IMR-90 (cell line): Measurements from ENCODE around the gene PPP2R5A. TPM values are rescaled to one million over a fixed set of nuclear protein-coding genes. Genes with fewer than 3 reads are reported as not detected.

Experiments
- ATAC-seq: fragments of 200-7000 bp; cut with Tn5 transposase; 2 replicates; pipeline ENCODE4 v1.9.1; 2020; ENCODE audit warnings: low read depth, mild to moderate bottlenecking, moderate library complexity
- BruUV-seq: library from RNA; stranded (reverse); fragments of 400-500 nt; replicated peaks from 2 replicates; lab custom pipeline; 2021; lab: Mats Ljungman, UMichigan
- CTCF ChIA-PET: fragments of 300-600 bp; formaldehyde crosslinking; extraction: SDS; loops from one replicate; lab custom pipeline; 2021; ENCODE audit warnings: antibody characterized with exemption; lab: Yijun Ruan, JAX
- POLR2A ChIA-PET: fragments of 300-600 bp; sonication (Branson Sonifier 250); formaldehyde crosslinking; loops from one replicate; lab custom pipeline; 2022; ENCODE audit warnings: antibody characterized with exemption; ENCODE audit not compliant: unreplicated experiment; lab: Charles Lee
- DNase-seq: peaks from one replicate; pipeline ENCODE4 v3.0.0; 2013
- H2AFZ ChIP-seq: replicated peaks from 2 replicates; pipeline ENCODE3; 2013; ENCODE audit warnings: low read length, mild to moderate bottlenecking; ENCODE audit not compliant: poor library complexity
- H2AK5ac ChIP-seq: 2 replicates; pipeline ENCODE4 v1.6.1; 2013; ENCODE audit warnings: low read depth, low read length, inconsistent platforms
- H2AK9ac ChIP-seq: replicated peaks from 2 replicates; pipeline ENCODE3; 2013; ENCODE audit warnings: mild to moderate bottlenecking, low read depth, low read length, moderate library complexity; ENCODE audit not compliant: poor library complexity
- H2BK120ac ChIP-seq: 2 replicates; pipeline ENCODE4 v1.6.1; 2013; ENCODE audit warnings: low read depth, low read length, inconsistent platforms
- H2BK15ac ChIP-seq: 3 replicates; pipeline ENCODE4 v1.6.1; 2013; ENCODE audit warnings: low read depth, low read length, inconsistent platforms
- H2BK20ac ChIP-seq: 2 replicates; pipeline ENCODE4 v1.6.1; 2013; ENCODE audit warnings: low read depth, mild to moderate bottlenecking, inconsistent platforms, low read length, moderate library complexity
- H2BK5ac ChIP-seq: 2 replicates; pipeline ENCODE4 v1.6.1; 2013; ENCODE audit warnings: mild to moderate bottlenecking, low read depth, low read length, inconsistent platforms; ENCODE audit not compliant: poor library complexity, severe bottlenecking
- H3K14ac ChIP-seq: replicated peaks from 2 replicates; pipeline ENCODE4 v1.6.1; 2013; ENCODE audit warnings: low read depth, low read length, inconsistent platforms
- H3K18ac ChIP-seq: 2 replicates; pipeline ENCODE4 v1.6.1; 2013; ENCODE audit warnings: low read depth, low read length, control low read depth
- H3K23ac ChIP-seq: 2 replicates; pipeline ENCODE4 v1.6.1; 2013; ENCODE audit warnings: low read depth, low read length, inconsistent platforms
- H3K27ac ChIP-seq: 2 replicates; pipeline ENCODE4 v1.5.1; 2013; ENCODE audit warnings: mild to moderate bottlenecking, control low read depth, low read length; ENCODE audit not compliant: insufficient read depth
- H3K27me3 ChIP-seq: 2 replicates; pipeline ENCODE4 v1.6.1; 2013; ENCODE audit warnings: low read length; ENCODE audit not compliant: control insufficient read depth, insufficient read depth
- H3K36me3 ChIP-seq: 2 replicates; pipeline ENCODE4 v1.6.1; 2013; ENCODE audit warnings: low read length, mixed read lengths; ENCODE audit not compliant: control insufficient read depth, insufficient read depth
- H3K4ac ChIP-seq: 2 replicates; pipeline ENCODE4 v1.6.1; 2013; ENCODE audit warnings: low read depth, low read length, inconsistent platforms
- H3K4me1 ChIP-seq: 2 replicates; pipeline ENCODE4 v1.6.1; 2013; ENCODE audit warnings: low read length, mixed read lengths; ENCODE audit not compliant: control insufficient read depth, insufficient read depth
- H3K4me2 ChIP-seq: 2 replicates; pipeline ENCODE4 v1.6.1; 2013; ENCODE audit warnings: low read depth, mild to moderate bottlenecking, control low read depth, low read length, moderate library complexity
- H3K4me3 ChIP-seq: 2 replicates; pipeline ENCODE4 v1.5.1; 2013; ENCODE audit warnings: low read depth, mild to moderate bottlenecking, control low read depth, low read length, moderate library complexity; ENCODE audit not compliant: insufficient read depth
- H3K56ac ChIP-seq: 2 replicates; pipeline ENCODE4 v1.6.1; 2013; ENCODE audit warnings: low read length, inconsistent platforms; ENCODE audit not compliant: insufficient read depth; ENCODE audit errors: extremely low read depth
- H3K79me1 ChIP-seq, 2 experiments: 2 replicates each; pipeline ENCODE4 v1.6.1; 2013; ENCODE audit warnings: low read length in 2 of 2, inconsistent platforms in 1 of 2, low read depth in 1 of 2
- H3K9ac ChIP-seq: 2 replicates; pipeline ENCODE4 v1.6.1; 2013; ENCODE audit warnings: low read depth, low read length, control low read depth
- H3K9me1 ChIP-seq: 2 replicates; pipeline ENCODE4 v1.6.1; 2013; ENCODE audit warnings: low read length, inconsistent platforms; ENCODE audit not compliant: insufficient read depth
- H3K9me3 ChIP-seq: 2 replicates; pipeline ENCODE4 v1.6.1; 2013; ENCODE audit warnings: low read length; ENCODE audit not compliant: control insufficient read depth, insufficient read depth
- H4K20me1 ChIP-seq: 2 replicates; pipeline ENCODE4 v1.6.1; 2013; ENCODE audit warnings: low read length, inconsistent platforms; ENCODE audit not compliant: insufficient read depth
- H4K5ac ChIP-seq: 2 replicates; pipeline ENCODE4 v1.6.1; 2013; ENCODE audit warnings: mild to moderate bottlenecking, low read depth, low read length, control low read depth
- H4K8ac ChIP-seq, 2 experiments: 2 replicates each; pipeline ENCODE4 v1.6.1; 2013; ENCODE audit warnings: low read depth in 2 of 2, low read length in 2 of 2, control low read depth in 1 of 2, inconsistent platforms in 1 of 2
- H4K91ac ChIP-seq: 2 replicates; pipeline ENCODE4 v1.6.1; 2013; ENCODE audit warnings: low read depth, low read length, inconsistent platforms; ENCODE audit not compliant: insufficient read depth
- MXI1 ChIP-seq: IDR thresholded peaks from 2 replicates; pipeline ENCODE4 v1.6.1; 2012; ENCODE audit warnings: low read depth, mild to moderate bottlenecking, low read length, moderate library complexity, borderline replicate concordance
- RFX5 ChIP-seq: IDR thresholded peaks from 2 replicates; pipeline ENCODE4 v1.8.0; 2012; ENCODE audit warnings: low read depth, mild to moderate bottlenecking, low read length, moderate library complexity
- SMC3 ChIP-seq: fragments of 150-350 bp; IDR thresholded peaks from 2 replicates; pipeline ENCODE4 v1.6.1; 2016; ENCODE audit warnings: low read depth, mild to moderate bottlenecking, antibody characterized with exemption, low read length, moderate library complexity
- WGBS, 2 experiments: methylation state at CpG; one replicate each; pipeline versions ENCODE4 v1.1.5 to v1.1.7; 2013; ENCODE audit warnings: missing lambda C conversion rate in 2 of 2; ENCODE audit not compliant: insufficient read length in 1 of 2; ENCODE audit errors: extremely low coverage in 2 of 2; 5-methylcytosine and 5-hydroxymethylcytosine counted together
- dilution Hi-C: fragments of 300-500 bp; cut with HindIII; formaldehyde crosslinking; loops from one replicate; pipeline ENCODE4 v1.14.3; 2018; ENCODE audit warnings: low sequenced_read_pairs; ENCODE audit not compliant: unreplicated experiment
- in situ Hi-C: fragments of 300-500 bp; cut with MboI; formaldehyde crosslinking; loops from 3 replicates; pipeline ENCODE4 v1.14.3; 2019; ENCODE audit warnings: low sequenced_read_pairs, inconsistent platforms, mixed read lengths
- intact Hi-C: fragments of 100-400 bp; cut with micrococcal nuclease; formaldehyde crosslinking; loops from 2 replicates; pipeline ENCODE4 v1.10.0; 2022
- polyA plus RNA-seq, 3 experiments: library from polyadenylated mRNA; depleted of rRNA; stranded (reverse); fragments of >200 nt; gene quantifications; 2 replicates each; pipeline ENCODE4 v1.2.3, GENCODE V29; 2012; ENCODE audit warnings: low replicate concordance in 1 of 3
- total RNA-seq: library from RNA; depleted of rRNA; stranded (reverse); fragments of >200 nt; gene quantifications from 2 replicates; pipeline ENCODE4 v1.2.3, GENCODE V29; 2012
- TF ChIP-seq, protein P1 (sequence below): conservative IDR thresholded peaks from 2 replicates; pipeline ENCODE4 v1.5.1; 2012; ENCODE audit warnings: mild to moderate bottlenecking, low read depth, low read length, improper control_type of control experiment

Gene PPP2R5A
- total and polyA plus RNA-seq, 2 of the 4 experiments (the other 2 are of a cell fraction) = 8.4 to 12.6 TPM

DNA sequence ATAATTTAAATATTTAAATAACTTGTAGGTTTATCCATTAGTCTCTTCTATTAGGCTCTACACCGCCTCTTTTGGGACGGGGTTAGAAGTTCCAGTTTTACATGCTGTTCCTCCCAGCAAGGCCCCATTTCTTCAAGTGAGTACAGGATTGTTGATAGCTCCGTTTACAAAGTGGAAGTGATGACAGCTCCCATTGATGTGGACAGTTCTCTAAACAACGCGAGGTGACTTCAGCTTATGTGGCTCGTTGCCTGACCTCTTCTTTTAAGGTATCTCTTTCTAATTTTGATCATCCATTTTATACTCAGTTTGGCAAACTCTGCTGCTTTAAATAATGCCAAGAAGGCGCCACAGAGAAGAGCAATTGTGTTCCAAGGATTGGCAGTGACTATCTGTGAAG, 79.8 kb downstream of the PPP2R5A start:
- DNase-seq (peak; percentile 16), ATAC-seq (no peak)
- H2BK15ac ChIP-seq = no peak overlapping the region
- H3K79me1 ChIP-seq = peaks cover 0 to 11% of the 10 kb centered on the region in 2 experiments; a peak in 1 of 4 replicates
- H4K20me1 ChIP-seq = 0 out of 2 replicates have a peak, but pooled peaks cover 6% of the 10 kb centered on the region
- no peak overlapping the region for H2AK5ac ChIP-seq
- BruUV-seq = no TSS peak
- TF ChIP-seq SMC3 (no peak), RFX5 (no peak), MXI1 (no peak)
- TF ChIP-seq, protein P1, sequence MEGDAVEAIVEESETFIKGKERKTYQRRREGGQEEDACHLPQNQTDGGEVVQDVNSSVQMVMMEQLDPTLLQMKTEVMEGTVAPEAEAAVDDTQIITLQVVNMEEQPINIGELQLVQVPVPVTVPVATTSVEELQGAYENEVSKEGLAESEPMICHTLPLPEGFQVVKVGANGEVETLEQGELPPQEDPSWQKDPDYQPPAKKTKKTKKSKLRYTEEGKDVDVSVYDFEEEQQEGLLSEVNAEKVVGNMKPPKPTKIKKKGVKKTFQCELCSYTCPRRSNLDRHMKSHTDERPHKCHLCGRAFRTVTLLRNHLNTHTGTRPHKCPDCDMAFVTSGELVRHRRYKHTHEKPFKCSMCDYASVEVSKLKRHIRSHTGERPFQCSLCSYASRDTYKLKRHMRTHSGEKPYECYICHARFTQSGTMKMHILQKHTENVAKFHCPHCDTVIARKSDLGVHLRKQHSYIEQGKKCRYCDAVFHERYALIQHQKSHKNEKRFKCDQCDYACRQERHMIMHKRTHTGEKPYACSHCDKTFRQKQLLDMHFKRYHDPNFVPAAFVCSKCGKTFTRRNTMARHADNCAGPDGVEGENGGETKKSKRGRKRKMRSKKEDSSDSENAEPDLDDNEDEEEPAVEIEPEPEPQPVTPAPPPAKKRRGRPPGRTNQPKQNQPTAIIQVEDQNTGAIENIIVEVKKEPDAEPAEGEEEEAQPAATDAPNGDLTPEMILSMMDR = no peak
- H2AK9ac ChIP-seq = no peak overlapping the region
- H2AFZ ChIP-seq = no peak overlapping the region
- H3K36me3 ChIP-seq = peaks cover 9% of the 10 kb centered on the region
- no peaks in the 10 kb centered on the region for H3K27me3 ChIP-seq
- H2BK5ac ChIP-seq = no peak overlapping the region
- no peaks in the 10 kb centered on the region for H3K4me1 ChIP-seq
- 0 out of 2 replicates have a peak, but pooled peaks cover 4% of the 10 kb centered on the region for H3K9me1 ChIP-seq
- no peak overlapping the region for H3K4ac ChIP-seq
- H3K4me3 ChIP-seq = no peak overlapping the region
- intact Hi-C loops = no loop called here
- ChIA-PET CTCF (interaction anchor here (1.0 to 5.3 kb wide), 4 partner anchors 9 to 303 kb away, joined by 4 to 32 read pairs (median 8); no protein-coding TSS in a partner anchor), POLR2A (no interaction called here)
- H2BK120ac ChIP-seq = no peak overlapping the region
- H3K14ac ChIP-seq = no peak overlapping the region
- no peak overlapping the region for H3K23ac ChIP-seq
- WGBS, 2 experiments = 27% methylated on average over 3 of the region's 7 CpGs; no CpG with 5 or more reads in 1 of the 2 experiments
- H3K27ac ChIP-seq = no peak overlapping the region
- H4K5ac ChIP-seq = no peak overlapping the region
- no peak overlapping the region for H4K8ac ChIP-seq
- no peak overlapping the region for H3K4me2 ChIP-seq
- dilution Hi-C loops = no loop called here
- in situ Hi-C loops = loop anchor here (5.0 to 25.0 kb wide), 2 partner anchors 293 to 678 kb away; partner anchors contain the start of gene NEK2
- no peak overlapping the region for H3K18ac ChIP-seq
- no peak overlapping the region for H3K56ac ChIP-seq
- no peaks in the 10 kb centered on the region for H3K9me3 ChIP-seq
- H3K9ac ChIP-seq = no peak overlapping the region
- no peak overlapping the region for H2BK20ac ChIP-seq
- no peak overlapping the region for H4K91ac ChIP-seq
